ENCODE measurements around the gene CPTP.
A peak's percentile ranks its signal among the peaks of the same experiment; 100 is the strongest.

Gene CPTP

DNA sequence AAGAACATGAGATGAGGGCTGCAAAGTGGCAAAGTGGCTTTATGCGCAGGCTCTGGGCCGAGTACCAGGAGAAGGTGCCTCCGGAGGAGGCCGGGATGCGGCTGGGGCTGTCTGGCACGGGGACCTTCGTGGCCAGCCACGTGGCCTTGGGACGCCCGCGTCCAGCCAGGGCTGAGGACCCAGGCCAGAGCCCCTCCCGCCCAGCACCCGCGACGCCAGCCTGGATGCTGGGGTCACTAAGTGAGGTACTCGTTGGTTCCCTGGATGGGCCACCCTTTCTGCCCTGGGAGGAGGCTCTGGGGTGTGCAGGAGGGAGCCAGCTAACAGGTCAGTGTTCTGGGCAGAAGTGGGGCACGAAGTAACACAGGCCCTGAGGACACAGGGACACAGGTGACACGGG, 31.8 kb upstream of the CPTP start:
- no peak for DNase-seq

GRCh38 chr1:1293263-1294249, 31.0 kb upstream of the CPTP start:
- no peak for DNase-seq

GRCh38 chr1:1294250-1294890, 30.2 kb upstream of the CPTP start:
- DNase-seq, result no peak

DNA sequence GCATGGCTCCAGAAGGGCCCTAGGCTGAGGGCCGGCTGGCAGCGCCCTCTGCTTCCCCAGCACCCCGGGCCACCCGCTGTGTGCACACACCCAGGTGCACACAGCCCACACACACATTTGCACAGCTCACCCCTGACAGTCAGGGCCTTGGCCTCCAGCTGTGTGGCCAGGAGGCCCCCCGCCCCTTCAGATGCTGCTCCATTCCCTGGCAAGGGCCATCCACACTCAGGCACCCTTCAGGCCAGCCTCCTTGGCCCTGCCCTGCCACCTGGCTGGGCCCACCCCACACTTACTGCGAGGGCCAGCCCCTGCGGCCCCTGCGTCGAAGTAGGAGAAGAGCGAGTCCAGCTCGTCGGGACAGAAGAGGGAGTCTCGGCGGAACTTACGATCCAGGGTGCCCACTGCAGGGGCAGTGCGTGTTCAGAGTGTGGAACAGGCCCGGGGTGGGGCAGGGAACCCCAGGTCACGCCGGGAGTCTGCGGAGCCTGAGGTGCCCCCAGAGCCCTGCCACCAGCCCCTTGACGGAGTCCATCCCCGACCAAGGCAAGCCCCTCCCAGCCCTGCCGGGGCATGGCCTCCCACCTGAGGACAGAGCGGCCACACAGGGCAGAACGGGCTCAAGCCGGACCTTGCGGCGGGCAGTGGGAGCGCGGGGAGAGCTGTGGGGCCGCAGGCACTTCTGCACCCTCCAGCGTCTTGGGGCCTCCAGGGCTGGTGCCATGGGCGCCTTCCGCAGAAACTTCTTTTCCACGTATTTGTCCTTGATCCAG, 29.3 kb upstream of the CPTP start:
- DNase-seq, result no peak

DNA sequence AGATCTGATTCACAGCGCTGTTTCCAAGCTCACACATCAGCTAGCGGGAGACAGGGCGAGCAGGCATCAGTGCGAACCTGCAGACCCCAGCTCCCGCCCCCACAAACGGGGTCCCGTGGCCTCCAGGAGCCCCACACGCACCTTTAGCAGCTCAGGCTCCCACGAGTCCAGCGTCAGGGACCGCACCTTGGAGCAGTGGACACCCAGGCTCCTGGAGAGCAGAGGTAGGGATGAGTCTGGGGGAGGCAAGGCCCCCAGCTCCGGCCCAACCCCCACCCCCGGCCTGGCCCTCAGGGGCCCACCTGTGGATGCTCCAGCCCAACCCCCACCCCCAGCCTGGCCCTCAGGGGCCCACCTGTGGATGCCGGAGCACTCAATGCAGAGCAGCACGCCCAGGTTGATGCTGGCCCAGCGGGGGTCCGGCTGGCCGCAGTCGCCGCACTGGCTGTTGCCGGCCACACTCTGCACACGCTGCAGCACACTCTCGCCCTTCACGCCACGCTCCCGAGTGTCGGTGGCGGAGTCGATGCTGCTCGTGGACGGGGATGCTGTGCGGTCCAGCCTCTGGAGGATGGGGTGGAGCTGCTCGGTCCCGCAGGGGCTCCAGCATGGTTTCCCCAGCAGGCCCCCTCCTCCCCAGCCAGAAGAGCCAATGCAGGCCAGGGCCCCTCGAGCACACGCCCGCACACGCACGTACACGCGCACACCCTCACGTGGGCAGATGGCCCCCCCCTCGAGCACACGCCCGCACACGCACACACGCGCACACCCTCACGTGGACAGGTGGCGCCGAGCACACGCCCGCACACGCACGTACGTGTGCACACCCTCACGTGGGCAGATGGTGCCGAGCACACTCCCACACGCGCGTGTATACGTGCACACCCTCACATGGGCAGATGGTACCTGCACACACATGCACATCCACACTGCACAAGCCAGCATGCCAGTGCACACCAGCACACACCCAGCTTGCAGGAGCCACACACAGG, 28.2 kb upstream of the CPTP start:
- no peak for DNase-seq

DNA sequence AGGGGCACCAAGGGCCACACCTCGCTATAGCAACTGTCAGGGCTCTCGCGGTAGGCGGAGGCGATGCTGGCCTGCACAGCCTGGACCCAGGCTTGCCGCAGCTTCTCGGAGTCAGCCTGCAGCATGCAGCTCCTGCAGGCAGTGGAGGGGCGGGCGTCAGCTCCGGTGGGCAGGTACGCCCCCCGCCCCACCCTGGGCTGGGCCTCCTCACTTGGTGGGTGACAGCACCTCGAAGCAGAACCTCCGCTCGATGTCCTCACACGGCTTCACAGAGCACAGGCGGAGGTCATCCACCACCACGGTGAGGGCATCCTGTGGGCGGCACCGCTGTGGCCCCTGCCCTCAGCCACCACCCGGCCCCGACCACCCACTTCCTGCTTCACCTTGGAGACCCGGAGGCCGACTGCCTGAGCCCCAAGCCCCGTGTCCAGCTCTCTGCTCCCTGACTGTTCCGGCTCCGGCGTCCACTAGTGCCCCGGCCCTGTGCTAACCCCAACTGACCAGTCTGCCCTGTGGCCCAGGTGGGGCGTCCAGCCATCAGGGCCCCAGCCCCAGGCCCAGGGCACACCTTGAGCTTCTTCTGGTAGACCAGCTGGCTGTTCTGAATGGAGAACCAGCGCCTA, 26.7 kb upstream of the CPTP start:
- DNase-seq, result no peak

DNA sequence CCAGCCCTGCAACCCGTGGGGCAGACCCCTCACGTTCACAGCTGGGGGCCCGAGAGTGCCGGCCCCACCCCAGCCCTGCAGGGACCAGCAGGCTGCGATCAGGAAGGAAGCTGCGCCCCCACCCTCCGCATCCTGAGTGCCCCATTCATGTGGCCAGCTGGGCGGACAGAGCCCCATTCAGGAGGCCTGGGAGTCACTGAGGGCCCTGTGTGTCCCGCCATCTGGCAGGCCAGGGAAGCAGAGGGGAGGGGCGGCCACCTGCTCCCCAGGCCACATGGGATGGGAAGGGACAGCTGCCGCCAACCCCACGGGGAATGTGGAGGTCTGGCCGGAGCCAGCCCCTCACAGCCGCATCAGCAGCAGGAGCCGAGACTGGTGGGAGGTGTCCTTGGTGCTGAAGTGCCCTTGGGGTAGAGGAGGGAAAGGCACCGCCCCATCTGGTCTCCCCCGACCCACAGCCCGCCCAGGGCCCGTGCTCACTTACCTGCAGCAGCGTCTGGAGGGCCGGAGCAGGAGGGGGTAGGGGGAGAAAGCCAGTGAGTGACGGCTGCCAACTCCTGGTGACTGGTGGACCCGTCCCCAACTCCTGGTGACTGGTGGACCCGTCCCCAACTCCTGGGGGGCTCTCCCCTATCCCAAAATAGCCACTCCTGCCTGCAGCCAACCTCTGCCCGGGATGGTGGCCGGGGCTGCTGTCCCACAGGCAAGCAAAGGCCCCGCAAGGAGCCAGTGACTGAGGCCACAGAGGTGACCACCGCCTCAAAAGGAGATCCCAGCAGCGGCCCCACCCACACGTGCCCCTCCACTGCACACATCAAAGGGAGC, 25.5 kb upstream of the CPTP start:
- no peak for DNase-seq

DNA sequence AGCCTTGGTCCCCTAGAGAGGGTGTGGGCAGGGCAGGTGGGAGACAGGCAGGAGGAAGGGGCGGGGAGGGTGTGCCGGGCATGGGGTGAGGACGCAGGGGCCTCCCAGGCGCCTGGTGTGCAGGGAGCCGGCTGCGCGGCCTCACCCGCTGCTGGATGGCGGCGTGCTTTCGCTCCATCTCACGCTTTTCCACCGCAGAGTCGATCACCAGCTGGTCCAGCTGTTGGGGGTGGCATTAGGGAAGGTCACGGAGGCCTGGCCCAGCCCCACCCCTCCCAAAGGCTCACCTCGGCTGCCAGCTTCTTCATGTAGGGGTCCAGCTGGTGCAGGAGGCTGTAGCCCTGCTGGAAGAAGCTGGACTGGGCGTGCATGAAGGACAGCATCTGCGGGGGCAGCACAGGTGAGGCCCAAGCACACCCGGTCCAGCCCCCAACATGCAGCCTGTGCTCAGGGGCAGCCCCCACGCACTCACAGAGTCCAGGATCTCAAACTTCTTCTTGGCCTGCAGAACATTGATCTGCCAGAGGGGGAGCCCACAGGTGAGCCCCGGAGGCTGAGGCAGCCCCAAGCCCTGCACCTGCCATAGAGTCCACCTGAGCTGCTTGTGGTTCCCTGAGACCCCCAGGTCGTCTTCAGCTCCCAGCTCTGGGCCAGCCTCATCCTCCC, 24.8 kb upstream of the CPTP start:
- no peak for DNase-seq

DNA sequence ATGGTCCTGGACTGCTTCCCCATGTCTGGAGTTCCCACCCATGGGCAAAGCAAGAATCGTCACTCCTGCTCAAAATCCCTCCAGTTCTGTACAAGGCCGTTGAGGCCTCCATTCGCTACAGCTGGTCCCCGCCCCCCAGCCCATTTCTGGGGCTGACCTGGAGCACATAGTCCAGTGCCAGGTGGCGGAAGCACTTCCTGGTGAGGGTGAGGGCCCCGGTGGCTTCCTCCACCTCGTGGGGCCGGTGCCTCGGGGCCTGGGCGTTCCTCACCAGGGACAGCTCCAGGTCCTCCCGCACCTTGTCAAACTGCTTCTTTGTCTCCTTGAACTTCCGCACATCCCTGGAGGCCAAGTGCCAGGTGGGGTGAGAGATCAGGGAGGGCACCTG, 24.3 kb upstream of the CPTP start:
- no peak for DNase-seq

GRCh38 chr1:1302006-1302430, 22.6 kb upstream of the CPTP start:
- DNase-seq, result no peak

GRCh38 chr1:1302951-1303509, 21.6 kb upstream of the CPTP start:
- no peak for DNase-seq

GRCh38 chr1:1303736-1304135, 20.9 kb upstream of the CPTP start:
- no peak for DNase-seq

GRCh38 chr1:1304331-1305299, 20.0 kb upstream of the CPTP start:
- no peak for DNase-seq

DNA sequence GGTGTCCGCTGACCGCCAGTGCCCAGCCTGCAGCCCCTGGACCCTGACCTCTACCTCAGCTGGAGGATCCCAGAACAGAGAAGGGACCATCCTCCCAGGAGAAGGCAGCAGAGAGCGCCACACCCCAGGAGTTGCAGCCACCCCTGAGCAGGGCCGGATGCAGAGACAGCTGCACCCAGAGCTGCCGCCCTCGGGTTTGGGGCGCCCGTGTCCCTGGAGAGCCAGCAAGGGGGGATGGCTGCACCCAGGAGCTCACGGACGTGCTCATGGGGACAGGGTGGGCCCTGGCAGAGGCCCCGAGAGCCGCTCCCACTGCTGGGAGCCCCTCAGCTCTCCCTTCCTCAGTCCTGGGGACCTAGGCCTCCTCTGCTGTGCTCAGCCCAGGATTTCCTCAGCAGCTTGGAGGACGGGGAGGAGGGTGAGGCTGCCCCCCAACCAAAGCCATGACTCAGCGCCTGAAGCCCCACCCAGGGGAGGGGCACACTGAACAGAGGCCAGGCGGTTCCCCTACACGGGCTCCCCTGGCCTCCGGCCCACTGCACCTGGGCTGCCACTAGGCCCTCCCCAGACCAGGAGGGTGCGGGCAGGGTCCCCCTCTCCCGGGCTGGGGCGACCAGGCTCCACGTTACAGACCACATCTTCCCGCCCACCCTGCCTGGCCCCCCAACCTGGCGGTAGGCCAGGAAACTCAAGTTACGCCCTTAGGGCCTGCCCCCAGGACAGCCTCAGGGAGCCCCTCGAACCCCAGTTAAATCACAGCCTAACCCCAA, 19.1 kb upstream of the CPTP start:
- peak; percentile 64 for DNase-seq

GRCh38 chr1:1306070-1306660, 18.4 kb upstream of the CPTP start:
- no peak for DNase-seq

- no peak for DNase-seq
Measured at GRCh38 chr1:1306661-1307260, 17.8 kb upstream of the CPTP start.
